HL-60/S4 (cell line): Measurements from ENCODE around the gene APOL5.
"Not testable (repeated sequence)": the region's sequence is repeated elsewhere in the genome, so short reads cannot be mapped to it uniquely, and the experiment has no call there.

Experiments
- in situ Hi-C: fragments of 300-500 bp; cut with MboI; formaldehyde crosslinking; loops from 2 replicates; pipeline ENCODE4 v1.14.3; 2022; ENCODE audit warnings: low sequenced_read_pairs

Gene APOL5

DNA sequence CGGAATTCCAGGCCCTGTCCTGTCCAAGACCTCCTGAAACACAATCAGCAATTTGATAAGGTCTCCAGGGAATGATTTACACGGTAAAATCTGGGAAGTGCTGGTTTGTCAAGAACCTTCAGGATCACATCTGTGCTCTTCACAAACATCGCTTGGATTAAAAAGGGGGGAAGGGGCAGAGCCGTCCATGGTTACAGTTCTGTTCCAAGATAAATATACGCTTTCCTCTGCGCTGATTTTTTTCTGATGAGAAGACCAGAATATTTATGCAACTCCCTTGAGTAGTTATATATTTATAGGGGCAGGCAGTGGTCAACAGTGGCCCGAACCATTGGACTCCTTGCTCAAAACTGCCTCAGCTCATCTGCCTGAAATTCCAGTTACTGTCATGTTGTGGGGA, 9.2 kb upstream of the APOL5 start:
- in situ Hi-C loops: no loop called here

DNA sequence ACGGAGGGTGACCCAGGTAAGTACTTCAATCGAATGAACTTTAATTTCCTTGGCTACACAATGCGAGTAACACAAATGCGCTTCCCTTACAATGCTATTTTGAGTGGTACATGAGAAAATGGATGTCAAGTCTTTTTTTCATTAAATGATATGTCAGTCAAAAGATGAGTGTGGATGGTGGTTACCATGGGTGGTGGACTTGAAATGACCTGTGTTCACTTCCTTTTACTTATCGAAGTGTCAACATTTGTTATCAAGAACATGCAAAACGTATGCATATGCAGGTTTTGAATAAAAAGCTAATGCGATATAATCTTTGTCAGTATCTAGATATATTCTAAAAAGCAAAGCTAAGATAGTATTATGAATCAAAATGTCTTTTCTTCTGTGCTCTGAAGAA, 8.8 kb upstream of the APOL5 start:
- in situ Hi-C loops: no loop called here

DNA sequence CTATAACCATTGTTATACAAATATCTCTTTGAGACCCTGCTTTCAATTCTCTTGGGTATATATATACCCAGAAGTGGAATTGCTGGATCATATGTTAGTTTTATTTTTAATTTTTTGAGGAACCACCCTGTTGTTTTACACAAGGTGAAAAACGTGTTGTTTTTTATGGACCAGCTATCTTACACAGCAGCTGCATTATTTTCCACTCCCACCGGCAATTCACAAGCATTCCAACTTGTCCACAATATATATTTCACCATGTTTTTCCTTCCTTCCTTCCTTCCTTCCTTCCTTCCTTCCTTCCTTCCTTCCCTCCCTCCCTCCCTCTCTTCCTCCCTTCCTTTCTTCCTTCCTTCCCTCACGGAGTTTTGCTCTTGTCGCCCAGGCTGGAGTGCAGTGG, 6.3 kb upstream of the APOL5 start:
- in situ Hi-C loops: no loop called here

DNA sequence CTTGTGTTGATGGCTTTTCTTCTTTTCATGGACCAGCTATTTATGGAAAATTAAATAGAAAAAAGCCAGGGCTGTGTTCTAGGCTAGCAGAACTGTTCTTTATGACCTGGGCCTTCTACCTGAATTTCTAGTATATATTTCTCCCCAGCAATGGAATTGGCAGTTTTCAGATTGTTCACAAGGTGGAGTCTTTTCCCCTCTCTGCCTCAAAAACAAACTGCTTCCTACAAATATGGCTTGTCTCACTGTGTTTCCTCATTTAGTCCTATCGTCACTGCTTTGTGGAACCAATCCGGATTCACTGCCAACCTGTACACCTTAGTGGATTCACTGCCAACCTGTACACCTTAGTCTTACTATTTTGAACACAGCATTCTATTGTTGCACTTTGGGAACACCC, 5.0 kb upstream of the APOL5 start:
- in situ Hi-C loops: no loop called here

DNA sequence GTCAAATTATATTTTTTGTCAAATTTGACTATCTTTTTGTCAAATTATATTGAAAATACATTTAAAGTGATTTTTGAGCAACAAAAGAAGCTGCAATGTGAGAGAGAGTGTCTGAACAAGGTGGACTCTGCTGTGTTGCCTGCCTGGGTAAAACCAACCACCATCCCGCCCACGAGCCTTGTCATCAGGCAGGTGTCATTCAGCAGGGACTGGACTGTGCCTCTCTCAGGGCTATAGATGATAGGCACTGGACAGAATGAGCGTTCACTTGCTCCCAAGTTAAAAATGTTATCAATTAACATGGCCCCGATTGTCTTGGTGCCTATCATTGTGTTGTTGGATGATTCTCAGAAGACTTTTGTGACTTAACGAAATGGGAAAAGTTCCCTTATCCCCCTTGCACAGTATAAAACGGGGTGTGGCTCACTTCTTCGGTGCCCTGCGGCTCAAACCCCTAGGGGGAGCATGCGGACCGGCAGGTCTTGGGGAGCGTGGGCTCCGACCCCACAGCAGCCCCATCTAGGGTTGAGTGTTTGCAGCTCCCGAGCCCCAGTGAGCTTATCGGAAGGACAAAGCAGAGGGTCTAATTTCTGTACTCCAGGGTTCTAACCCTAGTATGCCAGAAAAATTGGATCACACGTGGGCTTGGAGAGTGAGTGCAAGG, 1.7 kb downstream of the APOL5 start:
- in situ Hi-C loops: no loop called here

DNA sequence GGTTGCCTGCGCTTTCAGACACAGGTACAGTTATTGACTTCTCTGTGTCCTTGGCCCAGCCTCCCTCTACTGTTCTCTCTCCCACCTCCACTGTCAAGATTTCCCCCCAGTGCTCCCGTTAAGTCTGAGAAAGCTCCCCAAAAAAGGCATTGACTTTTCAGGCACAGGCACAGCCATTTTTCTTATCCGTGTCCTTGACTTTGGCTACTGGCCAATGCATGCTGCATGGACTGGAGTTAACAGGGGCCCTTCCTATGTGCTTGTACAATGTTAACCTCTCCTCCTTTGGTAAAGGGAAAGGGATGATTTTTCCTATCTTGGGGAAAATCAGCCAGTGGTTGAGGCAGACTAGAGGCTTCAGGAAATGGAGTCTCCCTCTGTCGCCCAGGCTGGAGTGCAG, 4.3 kb downstream of the APOL5 start:
- in situ Hi-C loops: no loop called here

DNA sequence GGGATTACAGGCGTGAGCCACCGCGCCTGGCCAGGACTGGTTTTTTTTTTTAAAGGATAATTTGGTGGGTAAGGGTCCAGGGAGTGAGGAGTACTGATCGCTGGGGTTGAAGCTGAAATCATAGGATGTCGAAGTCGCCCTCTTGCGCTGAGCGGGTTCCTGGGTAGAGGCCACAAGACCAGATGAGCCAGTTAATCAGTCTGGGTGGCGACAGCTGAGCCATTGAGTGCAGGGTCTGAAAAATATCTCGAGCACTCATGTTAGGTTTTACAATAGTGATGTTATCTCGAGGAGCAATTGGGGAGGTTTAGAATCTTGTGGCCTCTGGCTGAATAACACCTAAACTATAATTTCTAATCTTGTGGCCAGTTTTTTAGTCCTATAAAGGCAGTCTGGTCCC, 7.8 kb downstream of the APOL5 start:
- in situ Hi-C loops: no loop called here

DNA sequence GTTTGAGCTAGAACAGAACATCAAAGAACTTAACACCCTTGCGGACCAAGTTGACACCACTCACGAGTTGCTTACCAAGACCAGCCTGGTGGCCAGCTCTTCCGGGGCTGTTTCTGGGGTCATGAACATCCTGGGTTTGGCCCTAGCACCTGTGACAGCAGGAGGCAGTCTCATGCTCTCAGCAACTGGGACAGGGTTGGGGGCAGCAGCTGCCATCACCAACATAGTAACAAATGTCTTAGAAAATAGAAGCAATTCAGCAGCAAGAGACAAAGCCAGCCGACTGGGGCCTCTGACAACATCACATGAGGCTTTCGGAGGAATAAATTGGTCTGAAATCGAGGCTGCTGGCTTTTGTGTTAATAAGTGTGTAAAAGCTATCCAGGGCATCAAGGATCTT, 8.7 kb downstream of the APOL5 start:
- in situ Hi-C loops: no loop called here

DNA sequence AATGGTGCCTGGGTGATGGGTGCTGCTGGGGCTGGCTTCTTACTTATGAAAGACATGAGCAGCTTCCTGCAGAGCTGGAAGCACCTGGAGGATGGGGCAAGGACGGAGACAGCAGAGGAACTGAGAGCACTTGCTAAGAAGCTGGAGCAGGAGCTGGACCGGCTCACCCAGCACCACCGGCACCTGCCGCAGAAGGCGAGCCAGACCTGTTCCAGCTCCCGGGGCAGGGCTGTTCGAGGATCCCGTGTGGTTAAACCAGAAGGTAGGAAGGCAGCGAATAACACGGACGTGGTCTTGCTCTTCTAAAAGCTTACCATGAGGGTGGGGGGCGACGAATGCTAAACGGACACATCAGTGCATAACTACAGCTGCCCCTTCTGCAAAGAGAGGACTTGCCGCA, 9.3 kb downstream of the APOL5 start:
- in situ Hi-C loops: no loop called here

DNA sequence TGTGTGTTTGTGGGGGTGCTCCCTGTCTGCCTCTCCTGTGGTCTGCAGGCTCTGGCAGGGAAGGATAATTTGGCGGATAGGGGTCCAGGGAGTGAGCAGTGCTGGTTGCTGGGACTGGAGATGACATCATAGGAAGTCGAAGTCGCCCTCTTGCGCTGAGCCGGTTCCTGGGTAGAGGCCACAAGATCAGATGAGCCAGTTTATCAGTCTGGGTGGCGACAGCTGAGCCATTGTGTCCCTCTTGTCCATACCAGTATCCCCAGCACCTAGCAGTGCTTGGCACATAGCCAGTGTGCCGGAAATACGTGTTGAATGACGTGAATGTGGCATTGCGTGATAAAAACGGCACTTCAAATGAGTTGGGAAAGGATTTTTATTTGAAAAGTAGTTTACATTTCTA, 9.8 kb downstream of the APOL5 start:
- in situ Hi-C loops: no loop called here

DNA sequence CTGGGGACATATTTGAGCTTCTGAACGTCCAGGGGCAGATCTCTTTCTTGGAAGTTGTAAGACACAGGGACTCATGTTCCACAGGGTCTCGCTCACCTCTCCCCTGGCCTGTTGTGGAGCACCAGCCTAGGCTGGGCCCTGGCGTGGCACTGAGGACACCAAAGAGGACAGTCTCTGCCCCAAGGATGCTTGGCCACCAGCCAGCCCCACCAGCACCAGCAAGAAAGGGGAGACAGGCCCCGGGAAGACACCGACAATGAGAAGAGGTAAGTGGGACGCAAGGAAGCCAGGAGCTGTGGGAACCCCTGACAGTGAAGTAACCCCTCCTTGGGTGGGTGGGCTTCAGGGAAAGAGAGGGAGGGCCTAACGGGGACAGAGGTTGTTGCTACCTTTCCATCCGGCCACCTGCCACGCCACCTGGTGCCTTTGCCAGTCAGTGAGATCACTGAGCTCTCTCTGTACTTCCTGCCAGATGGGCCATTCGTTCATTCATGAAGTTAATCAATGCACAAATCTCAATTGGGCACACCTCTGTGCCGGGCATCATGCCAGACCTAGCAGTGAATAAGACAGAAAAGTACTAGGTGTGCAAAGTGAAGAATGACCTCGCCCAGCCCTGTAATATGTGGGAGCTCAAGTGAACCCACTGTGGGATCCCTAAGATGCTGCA, 11.1 kb downstream of the APOL5 start:
- in situ Hi-C loops: no loop called here

DNA sequence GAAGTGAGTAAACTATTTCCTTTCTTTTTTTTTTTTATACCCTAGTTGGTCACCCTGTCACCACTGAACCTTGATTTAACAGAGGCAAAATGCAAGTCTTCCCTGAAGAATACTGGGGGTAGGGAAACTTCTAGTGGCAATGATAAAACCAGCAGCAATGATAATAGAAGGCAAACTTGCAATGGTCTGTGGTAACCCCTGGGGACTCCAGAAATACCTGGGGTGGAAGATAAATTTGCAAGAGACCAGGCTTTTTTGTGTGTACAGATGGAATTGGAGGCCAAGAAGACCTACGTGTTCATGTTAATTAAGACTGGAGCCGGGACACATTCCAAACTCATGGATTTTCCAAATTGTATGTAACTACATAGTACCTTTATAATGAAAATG, 11.6 kb downstream of the APOL5 start:
- in situ Hi-C loops: no loop called here

DNA sequence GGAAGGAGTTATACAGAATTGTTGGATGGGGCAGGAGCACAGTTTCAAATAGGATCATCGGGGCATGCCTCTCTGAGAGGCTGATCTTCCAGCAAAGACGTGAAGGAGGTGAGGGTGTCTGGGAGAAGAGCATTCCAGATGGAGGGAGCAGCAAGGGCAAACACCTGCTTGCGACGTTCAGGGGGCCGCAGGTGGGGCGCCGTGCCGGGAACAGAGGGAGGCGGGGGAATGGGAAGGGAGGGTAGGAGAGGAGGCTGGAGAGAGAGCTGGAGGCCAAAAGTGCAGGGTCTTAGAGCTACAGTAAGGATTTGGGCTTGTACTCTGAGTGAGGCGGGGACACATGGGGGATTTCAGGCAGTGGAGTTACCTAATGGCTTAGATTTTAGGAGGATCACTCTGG, 13.6 kb downstream of the APOL5 start:
- in situ Hi-C loops: no loop called here

DNA sequence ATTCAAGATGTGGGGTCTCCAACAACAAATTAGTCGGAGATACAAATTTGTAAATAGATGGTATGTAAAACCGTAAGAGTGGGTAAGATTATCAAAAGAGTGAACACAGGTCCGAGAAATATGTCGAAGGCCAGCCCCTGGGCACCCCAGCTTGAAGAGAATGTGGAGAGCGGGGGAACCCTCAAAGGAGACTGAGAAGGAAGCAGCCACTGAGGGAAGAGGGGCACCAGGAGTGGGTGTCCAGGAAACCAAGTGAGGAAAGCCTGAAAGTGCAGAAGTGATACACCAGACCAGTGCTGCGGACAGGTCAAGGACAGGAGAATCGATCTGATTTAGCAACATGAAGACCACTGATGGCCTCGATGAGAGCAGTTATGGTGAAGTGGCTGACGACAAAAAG, 14.4 kb downstream of the APOL5 start:
- in situ Hi-C loops: no loop called here

DNA sequence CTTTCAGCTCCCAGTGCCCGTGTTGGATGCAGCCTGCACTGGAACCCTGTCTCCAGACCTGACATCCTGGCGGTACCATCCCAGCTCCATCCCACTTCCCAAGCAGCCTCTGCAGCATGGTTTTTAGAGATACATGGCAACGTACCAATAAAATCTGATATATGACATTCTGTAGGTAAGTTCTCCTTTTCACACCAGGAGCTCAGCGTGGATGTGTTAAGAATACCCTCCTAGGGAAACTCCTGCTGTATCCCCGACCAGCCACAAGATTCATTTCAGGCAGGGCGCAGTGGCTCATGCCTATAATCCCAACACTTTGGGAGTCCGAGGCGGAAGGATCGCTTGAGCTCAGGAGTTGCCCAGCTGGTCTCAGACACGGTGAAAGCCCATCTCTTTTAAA, 15.4 kb downstream of the APOL5 start:
- in situ Hi-C loops: no loop called here

DNA sequence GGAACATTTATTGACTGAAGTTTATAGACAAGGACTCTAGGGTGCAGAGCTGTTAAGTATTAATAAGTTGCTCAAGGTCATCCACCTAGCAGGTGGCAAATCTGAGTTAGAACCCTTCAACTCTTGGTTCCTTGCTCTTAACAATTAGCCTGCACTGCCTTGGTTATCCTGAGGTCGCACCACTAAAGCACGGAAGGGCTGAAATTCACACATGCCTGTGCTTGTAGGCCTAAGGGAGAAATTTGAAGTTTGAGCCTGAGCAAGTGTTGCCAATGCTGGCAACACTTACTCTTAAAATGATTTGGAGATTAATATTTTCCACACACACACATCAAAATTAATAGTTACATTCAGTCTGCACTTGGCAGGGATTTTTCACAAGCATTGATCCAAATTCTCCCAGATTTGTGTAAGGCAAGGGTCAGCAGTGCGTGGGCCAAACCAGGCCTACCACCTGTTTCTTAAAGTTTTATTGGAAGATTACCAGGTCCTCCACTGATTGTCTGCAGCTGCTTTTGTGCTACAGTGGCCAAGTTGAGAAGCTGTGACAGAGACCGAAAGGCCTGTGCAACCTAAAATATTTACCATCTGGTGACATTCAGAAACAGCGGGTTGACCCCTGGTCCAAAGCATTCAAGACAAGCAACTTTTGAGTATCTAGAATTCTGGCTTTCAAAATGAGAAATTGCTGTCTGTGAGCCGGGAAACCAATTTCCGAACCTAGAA, 16.3 kb downstream of the APOL5 start:
- in situ Hi-C loops: no loop called here

DNA sequence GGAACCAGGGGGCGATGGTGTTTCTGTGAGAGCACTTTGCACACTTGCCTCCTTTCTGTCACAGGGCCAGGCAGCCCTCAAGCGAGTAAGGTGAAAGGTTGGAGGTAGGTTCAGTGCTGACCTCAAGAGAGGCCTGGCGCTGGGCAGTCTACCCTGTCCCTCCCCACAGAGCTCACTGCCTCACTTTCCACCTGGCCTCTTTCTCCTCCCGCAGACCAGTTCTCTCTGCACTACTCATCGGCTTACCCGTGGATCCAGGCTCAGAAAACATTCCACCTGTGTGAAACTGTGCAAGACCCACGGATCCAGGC, 16.8 kb downstream of the APOL5 start:
- in situ Hi-C loops: no loop called here

DNA sequence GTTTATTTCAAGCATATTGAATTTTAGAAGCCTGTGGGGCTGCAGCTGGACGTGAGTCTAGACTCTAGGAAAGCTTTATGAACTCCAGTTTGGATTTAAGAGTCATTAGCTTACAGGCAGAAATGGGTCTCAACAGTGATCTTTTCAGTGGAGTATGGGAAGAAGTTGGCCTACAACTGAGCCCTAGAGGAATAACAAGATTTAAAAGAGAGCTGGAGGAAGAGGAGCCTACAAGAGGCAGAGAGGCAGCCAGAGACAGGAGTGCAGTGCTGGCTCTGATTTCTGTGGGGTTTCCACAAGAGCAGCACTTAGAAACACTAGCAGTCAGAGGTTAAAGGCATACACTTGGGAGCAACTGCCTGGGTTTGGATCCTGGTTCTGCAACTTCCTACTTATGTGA, 17.9 kb downstream of the APOL5 start:
- in situ Hi-C loops: no loop called here

DNA sequence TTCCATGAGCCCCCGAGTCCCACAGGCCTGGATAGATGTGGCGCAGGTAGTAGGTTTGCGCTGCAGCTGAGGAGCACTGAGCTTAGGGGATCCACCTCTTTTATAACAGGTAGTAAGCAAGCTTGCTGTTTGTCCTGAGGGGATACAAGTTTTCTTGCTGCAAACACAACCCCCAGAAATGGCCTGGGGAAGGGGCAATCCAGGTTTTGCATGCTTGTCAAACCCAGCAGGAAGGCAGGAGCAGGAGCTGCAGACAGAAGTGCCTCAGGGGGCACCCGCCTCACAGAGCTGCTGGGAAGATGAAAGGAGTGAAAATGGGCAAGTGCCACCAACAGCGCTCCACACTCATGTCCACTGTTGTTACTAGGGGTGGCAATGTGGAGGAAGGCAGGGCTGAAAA, 18.5 kb downstream of the APOL5 start:
- in situ Hi-C loops: no loop called here

DNA sequence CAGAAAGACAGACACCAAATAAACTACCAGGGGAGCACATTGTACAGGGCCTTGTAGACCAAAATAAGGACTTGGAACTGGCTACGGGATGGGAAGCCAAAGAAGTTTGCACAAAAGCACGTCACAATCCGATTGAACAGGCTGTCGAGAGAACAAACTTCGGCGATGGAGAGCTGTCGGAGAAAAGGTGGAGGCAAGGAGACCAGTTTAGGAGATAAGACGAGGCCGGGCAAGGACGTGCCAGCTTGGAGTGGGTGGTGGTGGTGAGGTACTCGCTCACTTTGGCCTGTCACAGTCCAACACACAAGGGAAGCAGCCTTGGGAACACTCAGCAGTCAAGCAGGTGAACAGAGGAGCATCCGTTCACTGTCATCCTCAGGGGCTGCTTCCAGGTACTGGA, 19.0 kb downstream of the APOL5 start:
- in situ Hi-C loops: no loop called here

DNA sequence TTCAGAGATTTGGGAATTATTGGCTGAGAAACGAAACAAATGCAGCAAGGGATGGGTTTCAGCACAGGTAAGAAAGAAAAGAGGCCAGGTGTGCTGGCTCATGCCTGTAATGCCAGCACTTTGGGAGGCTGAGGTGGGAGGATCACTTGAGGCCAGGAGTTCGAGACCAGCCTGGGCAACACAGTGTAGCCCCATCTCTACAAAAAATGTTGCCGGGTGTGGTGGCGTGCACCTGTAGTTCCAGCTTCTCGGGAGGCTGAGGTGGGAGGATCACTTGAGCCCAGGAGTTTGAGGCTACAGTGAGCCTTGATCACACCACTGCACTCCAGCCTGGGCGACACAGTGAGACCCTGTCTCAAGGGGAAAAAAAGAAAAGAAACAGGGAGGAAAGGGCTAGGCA, 20.2 kb downstream of the APOL5 start:
- in situ Hi-C loops: not testable (repeated sequence)

DNA sequence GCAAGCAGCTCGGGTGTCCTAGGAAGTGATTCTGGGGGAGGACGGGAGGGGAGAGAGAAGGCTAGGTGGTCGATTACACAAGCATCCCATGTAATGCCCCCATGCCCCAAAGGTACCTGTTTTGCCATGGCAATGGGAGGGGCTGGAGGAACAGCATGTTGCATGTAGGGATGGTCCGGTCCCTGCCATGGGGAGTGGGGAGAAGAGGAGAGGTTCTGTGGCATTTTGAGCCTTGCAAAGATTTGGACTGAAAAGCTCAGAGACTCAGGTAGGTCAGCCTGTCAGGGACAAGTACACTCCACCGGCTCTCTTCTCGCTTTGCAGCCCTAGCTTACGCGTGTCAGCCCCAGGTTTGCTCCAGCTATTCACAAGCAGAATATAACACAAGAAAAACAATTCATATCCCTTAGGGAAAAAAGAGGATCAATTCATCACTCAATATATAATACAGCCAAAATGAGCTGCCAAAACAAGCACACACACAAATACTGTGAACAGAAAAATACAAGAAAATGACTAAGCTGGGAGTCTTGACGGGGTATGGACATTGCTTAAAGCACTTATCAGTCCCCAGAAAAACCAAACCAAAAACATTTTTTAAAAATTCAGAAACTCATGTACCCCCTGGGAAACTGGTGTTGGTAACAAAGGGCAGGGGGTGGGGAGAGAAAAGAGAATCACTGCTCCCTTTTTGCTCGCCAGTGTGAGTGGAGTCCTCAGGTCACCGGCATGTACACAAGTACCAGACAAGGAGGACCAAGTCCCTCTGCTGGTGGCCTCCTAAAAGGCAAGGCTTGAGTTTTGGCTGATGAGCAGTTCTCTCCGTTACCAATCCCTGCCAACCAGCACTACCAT, 21.6 kb downstream of the APOL5 start:
- in situ Hi-C loops: no loop called here
